Effector memory CD4-positive, alpha-beta T cell (primary cell): Measurements from ENCODE around the gene SLC39A7.

Source experiments
- DNase-seq, 3 donors: peaks; one replicate each; pipeline ENCODE4 v3.0.0-alpha.2; 2020
- H3K27ac ChIP-seq: 2 replicates; pipeline ENCODE4 v1.7.0; 2013; ENCODE audit warnings: mild to moderate bottlenecking, low read length, moderate library complexity; ENCODE audit not compliant: insufficient read depth, poor library complexity, severe bottlenecking
- H3K27me3 ChIP-seq: replicated peaks from 2 replicates; pipeline ENCODE4 v1.7.0; 2013; ENCODE audit warnings: mild to moderate bottlenecking, low read length; ENCODE audit not compliant: insufficient read depth, control insufficient read depth, poor library complexity, severe bottlenecking
- H3K36me3 ChIP-seq: 2 replicates; pipeline ENCODE4 v1.7.0; 2013; ENCODE audit warnings: mild to moderate bottlenecking, low read length, moderate library complexity; ENCODE audit not compliant: control insufficient read depth, insufficient read depth
- H3K4me1 ChIP-seq: 2 replicates; pipeline ENCODE4 v1.7.0; 2013; ENCODE audit warnings: low read length, mild to moderate bottlenecking; ENCODE audit not compliant: control insufficient read depth, insufficient read depth, poor library complexity, severe bottlenecking
- H3K4me3 ChIP-seq: 2 replicates; pipeline ENCODE4 v1.7.0; 2013; ENCODE audit warnings: low read length, low read depth, mild to moderate bottlenecking; ENCODE audit not compliant: insufficient read depth, poor library complexity, severe bottlenecking
- H3K9me3 ChIP-seq: 2 replicates; pipeline ENCODE4 v1.7.0; 2013; ENCODE audit warnings: mild to moderate bottlenecking, low read length, moderate library complexity; ENCODE audit not compliant: control insufficient read depth

Gene SLC39A7

DNA sequence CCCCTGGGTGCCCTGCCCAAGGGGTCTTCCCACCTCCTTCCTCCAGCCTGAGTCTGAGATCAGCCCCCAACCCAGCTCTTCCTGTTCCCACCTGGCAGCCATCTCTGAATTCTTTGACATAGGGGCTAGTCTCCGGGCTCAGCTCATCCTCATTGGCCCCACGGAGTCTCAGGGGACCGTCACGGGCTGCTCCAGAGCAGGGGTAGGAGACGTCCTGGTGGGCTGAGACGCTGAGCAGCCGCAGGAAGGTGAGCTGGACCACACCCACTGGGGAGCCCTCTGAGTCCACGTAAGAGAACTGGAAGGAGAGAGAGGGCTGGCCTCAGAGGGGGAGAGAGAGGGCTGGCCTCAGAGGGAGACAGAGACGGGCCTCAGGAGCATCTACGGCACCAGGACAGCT, 36.5 kb upstream of the SLC39A7 start:
- no peak overlapping the region for H3K4me3 ChIP-seq

DNA sequence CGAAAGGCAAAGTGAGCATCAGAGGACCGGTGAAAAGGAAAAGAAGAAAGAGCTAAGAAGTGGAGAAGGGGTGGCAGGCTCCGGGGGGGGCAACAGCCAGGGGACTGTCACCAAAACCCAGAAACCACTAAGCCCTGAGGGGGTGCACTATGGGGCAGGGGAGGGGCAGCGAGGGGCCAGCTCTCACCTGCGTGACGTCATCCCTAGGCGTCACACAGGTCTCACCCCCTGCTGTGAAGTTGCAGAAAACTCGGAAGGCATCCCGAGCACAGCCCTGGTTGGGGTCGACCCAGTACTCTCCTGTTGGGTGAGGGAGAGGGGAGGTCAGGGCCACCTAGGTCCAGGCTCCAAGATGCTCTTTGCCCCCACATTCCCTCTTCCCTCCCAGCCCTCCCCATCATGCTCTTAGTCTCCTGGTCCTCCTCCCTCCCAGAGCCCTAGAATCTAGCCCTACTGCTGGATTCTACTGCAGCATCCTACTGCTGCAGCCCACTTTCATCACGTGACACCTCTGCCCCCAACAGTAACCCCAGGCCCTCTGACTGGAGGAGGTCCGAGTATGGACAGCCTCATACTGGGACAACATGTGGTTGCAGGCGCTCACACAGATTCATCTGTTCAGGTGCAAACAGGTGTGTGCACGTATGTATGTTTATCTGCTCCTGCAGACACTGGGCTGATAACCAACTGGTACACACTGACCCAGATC, 35.8 kb upstream of the SLC39A7 start:
- no peaks in the 10 kb centered on the region for H3K27me3 ChIP-seq
- no peak overlapping the region for H3K27ac ChIP-seq
- H3K36me3 ChIP-seq: no peaks in the 10 kb centered on the region
- H3K4me1 ChIP-seq: peaks cover 6% of the 10 kb centered on the region
- no peak overlapping the region for H3K4me3 ChIP-seq
- H3K9me3 ChIP-seq: no peaks in the 10 kb centered on the region
- no peak for DNase-seq

More for the DNA sequence above, 36.5 kb upstream of the SLC39A7 start:
- DNase-seq: no peak
- Histone ChIP-seq H3K36me3 (no peaks in the 10 kb centered on the region), H3K27ac (no peak overlapping the region), H3K27me3 (no peaks in the 10 kb centered on the region), H3K9me3 (no peaks in the 10 kb centered on the region), H3K4me1 (peaks cover 6% of the 10 kb centered on the region)

GRCh38 chr6:33165581-33166258, 34.9 kb upstream of the SLC39A7 start:
- Histone ChIP-seq H3K4me3 (no peak overlapping the region), H3K36me3 (no peaks in the 10 kb centered on the region), H3K27me3 (no peaks in the 10 kb centered on the region), H3K27ac (no peak overlapping the region), H3K4me1 (peaks cover 6% of the 10 kb centered on the region), H3K9me3 (no peaks in the 10 kb centered on the region)
- no peak for DNase-seq

GRCh38 chr6:33166363-33166762, 34.3 kb upstream of the SLC39A7 start:
- no peaks in the 10 kb centered on the region for H3K36me3 ChIP-seq
- H3K9me3 ChIP-seq: no peaks in the 10 kb centered on the region
- no peak overlapping the region for H3K27ac ChIP-seq
- no peak overlapping the region for H3K4me3 ChIP-seq
- H3K4me1 ChIP-seq: peaks cover 6% of the 10 kb centered on the region
- DNase-seq: no peak
- H3K27me3 ChIP-seq: no peaks in the 10 kb centered on the region

DNA sequence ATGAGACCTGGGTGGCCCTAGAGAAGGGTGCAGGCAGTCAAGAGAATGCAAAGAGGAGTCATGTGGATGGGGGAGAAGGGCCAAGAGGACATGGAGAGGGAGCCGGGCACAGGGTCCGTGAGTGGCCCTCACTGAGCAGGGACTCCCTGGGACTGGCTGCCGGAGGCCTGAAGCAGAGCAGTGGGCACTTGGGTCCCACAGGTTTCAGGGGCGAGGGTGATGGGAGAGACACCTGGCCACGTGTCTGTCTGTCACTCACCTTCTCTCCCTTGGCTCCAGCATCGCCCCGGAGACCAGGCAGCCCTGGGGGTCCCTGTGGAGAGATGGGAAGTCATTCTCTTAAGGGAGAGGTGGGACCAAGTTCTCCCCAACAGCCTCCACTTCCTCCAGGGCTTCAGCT, 33.9 kb upstream of the SLC39A7 start:
- no peak for DNase-seq
- no peaks in the 10 kb centered on the region for H3K9me3 ChIP-seq
- H3K36me3 ChIP-seq: no peaks in the 10 kb centered on the region
- H3K4me3 ChIP-seq: no peak overlapping the region
- H3K27ac ChIP-seq: no peak overlapping the region
- H3K4me1 ChIP-seq: peaks cover 3% of the 10 kb centered on the region
- no peaks in the 10 kb centered on the region for H3K27me3 ChIP-seq

- Histone ChIP-seq H3K9me3 (no peaks in the 10 kb centered on the region), H3K36me3 (no peaks in the 10 kb centered on the region), H3K27ac (no peak overlapping the region), H3K27me3 (no peaks in the 10 kb centered on the region), H3K4me3 (no peak overlapping the region), H3K4me1 (no peaks in the 10 kb centered on the region)
- DNase-seq: no peak
Measured at GRCh38 chr6:33167374-33168283, 33.0 kb upstream of the SLC39A7 start.

DNA sequence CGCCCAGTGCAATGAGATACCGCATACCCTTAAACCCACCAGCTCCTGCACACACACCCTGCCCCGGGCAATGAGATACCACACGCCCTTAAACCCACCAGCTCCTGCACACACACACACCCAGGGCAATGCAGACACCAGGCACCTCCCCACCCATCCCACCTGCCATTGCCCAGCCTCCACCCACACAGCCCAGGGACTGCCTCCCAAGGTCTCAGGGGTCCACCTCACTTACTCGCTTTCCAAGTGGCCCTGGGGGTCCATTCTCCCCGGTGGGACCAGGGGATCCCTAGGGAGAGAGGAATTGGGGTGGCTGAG, 32.4 kb upstream of the SLC39A7 start:
- H3K36me3 ChIP-seq: no peaks in the 10 kb centered on the region
- no peak overlapping the region for H3K4me3 ChIP-seq
- H3K9me3 ChIP-seq: no peaks in the 10 kb centered on the region
- DNase-seq: no peak
- H3K4me1 ChIP-seq: no peaks in the 10 kb centered on the region
- no peak overlapping the region for H3K27ac ChIP-seq
- H3K27me3 ChIP-seq: no peaks in the 10 kb centered on the region

GRCh38 chr6:33168639-33169038, 32.0 kb upstream of the SLC39A7 start:
- H3K4me1 ChIP-seq: no peaks in the 10 kb centered on the region
- H3K9me3 ChIP-seq: no peaks in the 10 kb centered on the region
- H3K36me3 ChIP-seq: no peaks in the 10 kb centered on the region
- DNase-seq: no peak
- no peak overlapping the region for H3K4me3 ChIP-seq
- H3K27me3 ChIP-seq: no peaks in the 10 kb centered on the region
- no peak overlapping the region for H3K27ac ChIP-seq

GRCh38 chr6:33169291-33170175, 31.1 kb upstream of the SLC39A7 start:
- Histone ChIP-seq H3K27me3 (no peaks in the 10 kb centered on the region), H3K4me1 (no peaks in the 10 kb centered on the region), H3K27ac (no peak overlapping the region), H3K4me3 (no peak overlapping the region), H3K9me3 (no peaks in the 10 kb centered on the region), H3K36me3 (no peaks in the 10 kb centered on the region)
- DNase-seq: no peak
